Caco-2 (cell line): ENCODE measurements around the gene AP4M1. TPM values are rescaled to one million over a fixed set of nuclear protein-coding genes. Genes with fewer than 3 reads are reported as not detected.

ENCODE experiments used
- BruUV-seq: library from RNA; stranded (reverse); fragments of 400-500 nt; replicated peaks from 2 replicates; lab custom pipeline; 2021; lab: Mats Ljungman, UMichigan
- CTCF ChIA-PET: fragments of 300-600 bp; sonication (Branson Sonifier 250); formaldehyde crosslinking; loops from one replicate; lab custom pipeline; 2022; ENCODE audit warnings: antibody characterized with exemption; lab: Charles Lee
- POLR2A ChIA-PET: fragments of 300-600 bp; sonication (Branson Sonifier 250); formaldehyde crosslinking; loops from one replicate; lab custom pipeline; 2022; ENCODE audit warnings: antibody characterized with exemption; lab: Charles Lee
- DNase-seq, 2 experiments: peaks; one replicate each; pipeline versions ENCODE4 v3.0.0 to v3.0.0-alpha.2; 2020 to 2022
- H3K27me3 ChIP-seq: replicated peaks from 2 replicates; pipeline ENCODE4 v1.6.0; 2011; ENCODE audit warnings: low read length; ENCODE audit not compliant: control insufficient read depth, insufficient read depth
- H3K36me3 ChIP-seq: 2 replicates; pipeline ENCODE4 v1.5.1; 2011; ENCODE audit warnings: low read length; ENCODE audit not compliant: control insufficient read depth, insufficient read depth
- H3K4me1 ChIP-seq: fragments of 250-450 bp; sonication (Bioruptor Pico); 2 replicates; pipeline ENCODE4 v1.5.1; 2020; ENCODE audit warnings: mild to moderate bottlenecking
- H3K4me3 ChIP-seq: 2 replicates; pipeline ENCODE4 v1.5.1; 2011; ENCODE audit warnings: low read depth, mild to moderate bottlenecking, control low read depth, low read length
- H3K9me3 ChIP-seq: fragments of 250-450 bp; sonication (Bioruptor Pico); 2 replicates; pipeline ENCODE4 v1.5.1; 2020; ENCODE audit warnings: mild to moderate bottlenecking, moderate library complexity
- H3K27ac Mint-ChIP-seq: one replicate; pipeline ENCODE4 v1.8.0; 2022; ENCODE audit warnings: mixed read lengths; ENCODE audit not compliant: unreplicated experiment
- H3K27me3 Mint-ChIP-seq: one replicate; pipeline ENCODE4 v1.8.0; 2022; ENCODE audit warnings: mixed read lengths; ENCODE audit not compliant: insufficient read depth, unreplicated experiment
- H3K36me3 Mint-ChIP-seq: one replicate; pipeline ENCODE4 v1.8.0; 2022; ENCODE audit warnings: mild to moderate bottlenecking, mixed read lengths; ENCODE audit not compliant: insufficient read depth, unreplicated experiment
- H3K4me1 Mint-ChIP-seq: one replicate; pipeline ENCODE4 v1.8.0; 2022; ENCODE audit warnings: low read depth, mixed read lengths; ENCODE audit not compliant: unreplicated experiment
- H3K4me3 Mint-ChIP-seq: one replicate; pipeline ENCODE4 v1.8.0; 2022; ENCODE audit warnings: mild to moderate bottlenecking, moderate library complexity, mixed read lengths; ENCODE audit not compliant: unreplicated experiment
- H3K9me3 Mint-ChIP-seq: one replicate; pipeline ENCODE4 v1.8.0; 2022; ENCODE audit warnings: mixed read lengths; ENCODE audit not compliant: unreplicated experiment
- CTCF ChIP-seq, 2 experiments: fragments of 200-600 bp in 1 of 2; IDR thresholded peaks; 1 replicate in 1 of 2; 2 replicates in 1 of 2; pipeline versions ENCODE4 v1.5.1 to v1.8.0; 2011 to 2022; ENCODE audit warnings: antibody characterized with exemption in 1 of 2, control low read depth in 1 of 2, inconsistent platforms in 1 of 2, low read depth in 1 of 2, low read length in 1 of 2, mild to moderate bottlenecking in 1 of 2, moderate library complexity in 1 of 2; ENCODE audit not compliant: insufficient read depth in 1 of 2, severe bottlenecking in 1 of 2, unreplicated experiment in 1 of 2
- intact Hi-C: fragments of 100-400 bp; cut with micrococcal nuclease; formaldehyde crosslinking; loops from one replicate; pipeline ENCODE4 v1.10.0; 2022; ENCODE audit not compliant: unreplicated experiment
- total RNA-seq: library from RNA; stranded (reverse); gene quantifications from 2 replicates; pipeline ENCODE4 v1.2.3, GENCODE V29; 2022

Gene AP4M1
- total RNA-seq, 1 experiment from 2014 or later: 16.2 TPM

- peaks cover 7% of the 10 kb centered on the region; the same call in 1 of the 2 replicates for H3K4me1 ChIP-seq
- no peak for TF ChIP-seq CTCF (IDR thresholded peaks at IDR 0.05; ENCODE audit: insufficient read depth in 1 of 2, low read depth in 1 of 2, low read length in 1 of 2, severe bottlenecking in 1 of 2, unreplicated experiment in 1 of 2)
- Mint-ChIP-seq H3K27ac (no peak overlapping the region), H3K4me3 (no peak overlapping the region), H3K9me3 (no peaks in the 10 kb centered on the region), H3K4me1 (peaks cover 17% of the 10 kb centered on the region), H3K36me3 (peaks cover 10% of the 10 kb centered on the region), H3K27me3 (no peaks in the 10 kb centered on the region)
- H3K4me3 ChIP-seq: no peak overlapping the region
- no peaks in the 10 kb centered on the region for H3K9me3 ChIP-seq
- H3K36me3 ChIP-seq: no peaks in the 10 kb centered on the region
- CTCF ChIA-PET: interaction anchor here (0.6 to 2.3 kb wide), 10 partner anchors 16 to 454 kb away, joined by 3 to 13 read pairs (median 4); partner anchors contain the start of genes AP4M1, FBXO24, GPC2 and LAMTOR4
- DNase-seq: no peak
- no peaks in the 10 kb centered on the region for H3K27me3 ChIP-seq
- POLR2A ChIA-PET: no interaction called here
- intact Hi-C loops: loop anchor here (1.0 kb wide), 1 partner anchor 85 kb away; no protein-coding TSS in a partner anchor
- no TSS peak for BruUV-seq
Measured at GRCh38 chr7:100132126-100132525, 30.7 kb downstream of the AP4M1 start.

- H3K36me3 ChIP-seq: no peaks in the 10 kb centered on the region
- POLR2A ChIA-PET: no interaction called here
- H3K27me3 Mint-ChIP-seq: no peaks in the 10 kb centered on the region
- no peaks in the 10 kb centered on the region for H3K9me3 Mint-ChIP-seq
- peak; percentile 91 to 95 for TF ChIP-seq CTCF (IDR thresholded peaks at IDR 0.05; ENCODE audit: insufficient read depth in 1 of 2, low read depth in 1 of 2, low read length in 1 of 2, severe bottlenecking in 1 of 2, unreplicated experiment in 1 of 2)
- BruUV-seq: no TSS peak
- peaks cover 8% of the 10 kb centered on the region for H3K36me3 Mint-ChIP-seq
- intact Hi-C loops: loop anchor here (1.0 kb wide), 1 partner anchor 85 kb away; no protein-coding TSS in a partner anchor
- H3K4me1 Mint-ChIP-seq: peaks cover 17% of the 10 kb centered on the region
- CTCF ChIA-PET: interaction anchor here (0.6 to 2.3 kb wide), 12 partner anchors 16 to 453 kb away, joined by 3 to 13 read pairs (median 4); partner anchors contain the start of genes AP4M1, FBXO24, GPC2 and LAMTOR4
- no peak overlapping the region for H3K4me3 ChIP-seq
- H3K27me3 ChIP-seq: no peaks in the 10 kb centered on the region
- H3K4me1 ChIP-seq: peaks cover 7% of the 10 kb centered on the region; the same call in 1 of the 2 replicates
- no peak overlapping the region for H3K27ac Mint-ChIP-seq
- H3K4me3 Mint-ChIP-seq: no peak overlapping the region
- DNase-seq: peak; percentile 77 to 80
- H3K9me3 ChIP-seq: no peaks in the 10 kb centered on the region
Measured at GRCh38 chr7:100132697-100133151, 31.3 kb downstream of the AP4M1 start.

GRCh38 chr7:100137851-100138760 is 36.7 kb downstream of the AP4M1 start:
- ChIA-PET CTCF (interaction anchor here (0.7 to 0.8 kb wide), 2 partner anchors 11 to 52 kb away, joined by 3 read pairs; partner anchors contain the start of gene LAMTOR4), POLR2A (interaction anchor here (0.6 to 1.2 kb wide), 3 partner anchors 11 to 749 kb away, joined by 3 to 5 read pairs (median 3); partner anchors contain the start of gene LAMTOR4)
- Histone ChIP-seq H3K4me3 (no peak overlapping the region), H3K27me3 (no peaks in the 10 kb centered on the region), H3K4me1 (0 out of 2 replicates have a peak, but pooled peaks cover 7% of the 10 kb centered on the region), H3K36me3 (no peaks in the 10 kb centered on the region), H3K9me3 (no peaks in the 10 kb centered on the region)
- Mint-ChIP-seq H3K27ac (no peak overlapping the region), H3K27me3 (no peaks in the 10 kb centered on the region), H3K36me3 (no peaks in the 10 kb centered on the region), H3K4me1 (peaks cover under 1% of the 10 kb centered on the region), H3K4me3 (no peak overlapping the region), H3K9me3 (no peaks in the 10 kb centered on the region)
- no peak for TF ChIP-seq CTCF (IDR thresholded peaks at IDR 0.05; ENCODE audit: insufficient read depth in 1 of 2, low read depth in 1 of 2, low read length in 1 of 2, severe bottlenecking in 1 of 2, unreplicated experiment in 1 of 2)
- no peak for DNase-seq
- BruUV-seq: no TSS peak
- intact Hi-C loops: no loop called here
